HepG2 (cell line): Measurements from ENCODE around the gene TRIAP1. TPM values are rescaled to one million over a fixed set of nuclear protein-coding genes. Genes with fewer than 3 reads are reported as not detected.

Experiments
- ATAC-seq: fragments of 200-7000 bp; cut with Tn5 transposase; 3 replicates; pipeline ENCODE4 v1.9.1; 2020; ENCODE audit warnings: mild to moderate bottlenecking, moderate library complexity
- BruUV-seq: library from RNA; stranded (reverse); fragments of 400-500 nt; replicated peaks from 2 replicates; lab custom pipeline; 2021; lab: Mats Ljungman, UMichigan
- CTCF ChIA-PET: fragments of 300-600 bp; formaldehyde crosslinking; extraction: SDS; loops from one replicate; lab custom pipeline; 2021; ENCODE audit warnings: low total read pairs, inconsistent platforms, low intra/inter-chr PET ratio; lab: Yijun Ruan, JAX
- POLR2A ChIA-PET: fragments of 350-600 bp; sonication (Branson Sonifier 250); formaldehyde crosslinking; loops from one replicate; lab custom pipeline; 2020; ENCODE audit warnings: antibody characterized with exemption, inconsistent platforms; lab: Yijun Ruan, JAX
- DNase-seq: peaks from one replicate; pipeline ENCODE4 v3.0.0-alpha.2; 2015; ENCODE audit warnings: low spot score
- FAIRE-seq: peaks from 3 replicates; lab custom pipeline; 2011; peaks lifted over from hg19 to GRCh38; lab: Jason Lieb, UNC
- H2AFZ ChIP-seq: one replicate; pipeline ENCODE4 v1.6.1; 2011; ENCODE audit warnings: low read length, inconsistent platforms
- H3K27ac ChIP-seq: fragments of 300-600 bp; 3 replicates; pipeline ENCODE4 v1.8.0; 2011; ENCODE audit warnings: mixed run types, mild to moderate bottlenecking, mixed read lengths, low read length, inconsistent platforms; ENCODE audit not compliant: insufficient read depth; ENCODE audit errors: extremely low read length
- H3K27me3 ChIP-seq, 2 experiments: fragments of 200-600 bp in 1 of 2; 2 replicates in 1 of 2; 3 replicates in 1 of 2; pipeline versions ENCODE4 v1.6.0 to v1.8.0; 2011; ENCODE audit warnings: low read length in 2 of 2, mild to moderate bottlenecking in 2 of 2, moderate library complexity in 2 of 2, inconsistent platforms in 1 of 2; ENCODE audit not compliant: insufficient read depth in 2 of 2, control insufficient read depth in 1 of 2
- H3K36me3 ChIP-seq, 2 experiments: fragments of 200-600 bp in 1 of 2; replicated peaks in 1 of 2; 2 replicates in 1 of 2; 3 replicates in 1 of 2; pipeline versions ENCODE4 v1.5.1 to v1.8.0; 2011; ENCODE audit warnings: low read length in 2 of 2, inconsistent platforms in 1 of 2; ENCODE audit not compliant: insufficient read depth in 2 of 2, control insufficient read depth in 1 of 2
- H3K4me1 ChIP-seq: 2 replicates; pipeline ENCODE4 v1.5.1; 2012; ENCODE audit warnings: low read length, inconsistent platforms; ENCODE audit not compliant: insufficient read depth
- H3K4me2 ChIP-seq: 2 replicates; pipeline ENCODE4 v1.6.0; 2011; ENCODE audit warnings: low read depth, low read length, inconsistent platforms
- H3K4me3 ChIP-seq, 3 experiments: fragments of 200-600 bp in 1 of 3; sonication (generic), shearing (Covaris generic) in 1 of 3; replicated peaks in 1 of 3; 2 replicates each; pipeline ENCODE4 v1.5.1; 2011 to 2016; ENCODE audit warnings: low read length in 3 of 3, inconsistent platforms in 2 of 3, low read depth in 2 of 3, mild to moderate bottlenecking in 2 of 3, control low read depth in 1 of 3, mixed read lengths in 1 of 3; ENCODE audit not compliant: insufficient read depth in 1 of 3
- H3K79me2 ChIP-seq: one replicate; pipeline ENCODE4 v1.6.1; 2011; ENCODE audit warnings: low read length, inconsistent platforms; ENCODE audit not compliant: insufficient read depth
- H3K9ac ChIP-seq: 2 replicates; pipeline ENCODE4 v1.6.0; 2011; ENCODE audit warnings: mild to moderate bottlenecking, low read depth, low read length, inconsistent platforms; ENCODE audit not compliant: insufficient read depth
- H3K9me3 ChIP-seq: 2 replicates; pipeline ENCODE4 v1.5.1; 2012; ENCODE audit warnings: mild to moderate bottlenecking, low read length
- H4K20me1 ChIP-seq: 2 replicates; pipeline ENCODE4 v1.6.0; 2011; ENCODE audit warnings: inconsistent platforms, mild to moderate bottlenecking, low read length, moderate library complexity; ENCODE audit not compliant: insufficient read depth
- CBX1 ChIP-seq: IDR thresholded peaks from one replicate; pipeline ENCODE4 v1.6.1; 2016; ENCODE audit warnings: antibody characterized with exemption, low read depth
- DZIP1 ChIP-seq: sonication (generic); formaldehyde crosslinking; IDR thresholded peaks from 2 replicates; pipeline ENCODE4 v1.5.0; 2020; ENCODE audit warnings: mild to moderate bottlenecking, missing genetic modification reagents
- FIP1L1 ChIP-seq: fragments of 200-400 bp; formaldehyde crosslinking; IDR thresholded peaks from 2 replicates; pipeline ENCODE4 v1.6.1; 2018; ENCODE audit warnings: low read depth, mild to moderate bottlenecking, low read length, moderate library complexity, borderline replicate concordance; ENCODE audit not compliant: insufficient read depth
- KDM6A ChIP-seq: IDR thresholded peaks from 2 replicates; pipeline ENCODE4 v1.6.1; 2016; ENCODE audit warnings: low read depth
- MXD1 ChIP-seq: sonication (generic); formaldehyde crosslinking; IDR thresholded peaks from 2 replicates; pipeline ENCODE4 v1.4.0; 2020; ENCODE audit warnings: mild to moderate bottlenecking, missing genetic modification reagents
- SETDB1 ChIP-seq: sonication (generic); formaldehyde crosslinking; IDR thresholded peaks from 2 replicates; pipeline ENCODE4 v1.5.1; 2020; ENCODE audit warnings: missing genetic modification reagents, mild to moderate bottlenecking, borderline replicate concordance
- SMARCC2 ChIP-seq: fragments of 450-650 bp; IDR thresholded peaks from 2 replicates; pipeline ENCODE4 v1.6.1; 2017; ENCODE audit warnings: antibody characterized with exemption, mild to moderate bottlenecking
- U2AF2 ChIP-seq: fragments of 200-400 bp; formaldehyde crosslinking; IDR thresholded peaks from 2 replicates; pipeline ENCODE4 v1.6.1; 2017; ENCODE audit warnings: low read depth, mild to moderate bottlenecking, low read length
- ZFAT ChIP-seq: sonication (generic); formaldehyde crosslinking; conservative IDR thresholded peaks from 2 replicates; pipeline ENCODE4 v1.8.1; 2023; ENCODE audit warnings: missing genetic modification reagents, inconsistent platforms
- ZNF3 ChIP-seq: IDR thresholded peaks from 2 replicates; pipeline ENCODE4 v1.7.0; 2017; ENCODE audit warnings: inconsistent platforms
- ZNF513 ChIP-seq: sonication (generic); formaldehyde crosslinking; conservative IDR thresholded peaks from 2 replicates; pipeline ENCODE4 v1.5.0; 2020; ENCODE audit warnings: missing genetic modification reagents
- ZNF7 ChIP-seq: IDR thresholded peaks from 2 replicates; pipeline ENCODE4 v1.6.1; 2016; ENCODE audit warnings: missing biosample characterization, missing genetic modification reagents
- ZNF816 ChIP-seq: sonication (generic); formaldehyde crosslinking; IDR thresholded peaks from 2 replicates; pipeline ENCODE4 v1.8.0; 2022; ENCODE audit warnings: missing genetic modification reagents, mild to moderate bottlenecking, borderline replicate concordance
- WGBS: methylation state at CpG from one replicate; pipeline ENCODE4 v1.1.6; 2017; ENCODE audit warnings: low lambda C conversion rate; 5-methylcytosine and 5-hydroxymethylcytosine counted together
- in situ Hi-C: cut with HindIII; loops from 2 replicates; pipeline ENCODE4 v1.10.0; 2017; ENCODE audit warnings: low pct_unique_long_range_greater_than_20kb; ENCODE audit not compliant: extremely low pct_ligation_motif_present
- intact Hi-C: fragments of 100-400 bp; cut with micrococcal nuclease; formaldehyde crosslinking; loops from one replicate; pipeline ENCODE4 v1.10.0; 2022; ENCODE audit not compliant: unreplicated experiment
- polyA plus RNA-seq, 8 experiments: library from polyadenylated mRNA; depleted of rRNA in 3 of 8; stranded (reverse) in 7 of 8; unstranded in 1 of 8; fragments of >200 nt; fragmentation: Illumina TruSeq in 4 of 8; extraction: Trizol in 4 of 8; gene quantifications; 2 replicates each; pipeline versions ENCODE4 v1.2.1 to v1.2.3, GENCODE V29; 2011 to 2016; ENCODE audit warnings: low read depth in 4 of 8, missing spikeins in 1 of 8, mixed read lengths in 1 of 8; ENCODE audit not compliant: insufficient read depth in 1 of 8
- total RNA-seq, 5 experiments: library from RNA; depleted of rRNA; stranded (reverse); fragments of >200 nt; fragmentation: Illumina TruSeq; extraction: Trizol; gene quantifications; 2 replicates each; pipeline ENCODE4 v1.2.3, GENCODE V29; 2016; ENCODE audit warnings: low read depth in 1 of 5
- TF ChIP-seq, protein P1 (sequence below): sonication (generic); formaldehyde crosslinking; IDR thresholded peaks from 2 replicates; pipeline ENCODE4 v1.8.0; 2022; ENCODE audit warnings: missing genetic modification reagents, mild to moderate bottlenecking, moderate library complexity, borderline replicate concordance

Gene TRIAP1
- total and polyA plus RNA-seq, 2 of the 13 experiments (the other 11 are each of a cell fraction or from before 2014, with no cell fraction given) = 55.0 to 117 TPM

DNA sequence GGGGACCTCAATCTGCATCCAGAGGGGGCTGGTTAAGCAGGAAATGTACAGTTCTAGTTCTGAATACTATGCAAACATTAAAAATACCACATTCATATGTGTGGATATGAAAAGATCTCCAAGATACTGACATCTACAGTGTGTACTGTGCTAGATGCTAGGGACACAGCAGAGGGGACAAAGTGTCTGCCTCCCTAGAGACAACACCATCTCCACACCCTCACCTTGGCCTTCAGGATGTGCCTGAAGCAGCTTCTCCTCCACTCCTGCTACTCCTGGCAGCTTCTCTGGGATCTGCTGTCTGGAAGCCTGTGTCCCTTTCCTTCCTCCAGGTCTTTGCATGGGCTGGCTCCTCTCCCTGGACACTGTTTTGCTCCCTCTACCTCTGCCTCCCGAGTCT, 34.0 kb upstream of the TRIAP1 start:
- H3K4me1 ChIP-seq = no peaks in the 10 kb centered on the region
- no peak overlapping the region for H2AFZ ChIP-seq
- H3K9me3 ChIP-seq = no peaks in the 10 kb centered on the region
- H3K27me3 ChIP-seq = no peaks in the 10 kb centered on the region
- no peak overlapping the region for H3K9ac ChIP-seq
- intact Hi-C loops = no loop called here
- BruUV-seq = no TSS peak
- in situ Hi-C loops = no loop called here
- no peaks in the 10 kb centered on the region for H4K20me1 ChIP-seq
- no peak overlapping the region for H3K4me3 ChIP-seq
- H3K27ac ChIP-seq = no peak overlapping the region
- CTCF ChIA-PET = no interaction called here
- no peak for TF ChIP-seq CBX1
- no peak for TF ChIP-seq SMARCC2
- no peak for TF ChIP-seq ZNF7 (CRISPR knock-in tag)
- TF ChIP-seq U2AF2 = no peak
- no peak for TF ChIP-seq SETDB1 (CRISPR knock-in tag)
- no peak for TF ChIP-seq DZIP1 (CRISPR knock-in tag)
- TF ChIP-seq KDM6A (CRISPR knock-in tag) = no peak
- TF ChIP-seq ZNF513 (CRISPR knock-in tag) = no peak
- no peak for TF ChIP-seq ZNF3 (CRISPR knock-in tag)
- TF ChIP-seq ZFAT (CRISPR knock-in tag) = no peak
- TF ChIP-seq, protein P1, sequence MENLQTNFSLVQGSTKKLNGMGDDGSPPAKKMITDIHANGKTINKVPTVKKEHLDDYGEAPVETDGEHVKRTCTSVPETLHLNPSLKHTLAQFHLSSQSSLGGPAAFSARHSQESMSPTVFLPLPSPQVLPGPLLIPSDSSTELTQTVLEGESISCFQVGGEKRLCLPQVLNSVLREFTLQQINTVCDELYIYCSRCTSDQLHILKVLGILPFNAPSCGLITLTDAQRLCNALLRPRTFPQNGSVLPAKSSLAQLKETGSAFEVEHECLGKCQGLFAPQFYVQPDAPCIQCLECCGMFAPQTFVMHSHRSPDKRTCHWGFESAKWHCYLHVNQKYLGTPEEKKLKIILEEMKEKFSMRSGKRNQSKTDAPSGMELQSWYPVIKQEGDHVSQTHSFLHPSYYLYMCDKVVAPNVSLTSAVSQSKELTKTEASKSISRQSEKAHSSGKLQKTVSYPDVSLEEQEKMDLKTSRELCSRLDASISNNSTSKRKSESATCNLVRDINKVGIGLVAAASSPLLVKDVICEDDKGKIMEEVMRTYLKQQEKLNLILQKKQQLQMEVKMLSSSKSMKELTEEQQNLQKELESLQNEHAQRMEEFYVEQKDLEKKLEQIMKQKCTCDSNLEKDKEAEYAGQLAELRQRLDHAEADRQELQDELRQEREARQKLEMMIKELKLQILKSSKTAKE (CRISPR knock-in tag) = no peak
- no peak for TF ChIP-seq FIP1L1
- no peak for TF ChIP-seq MXD1 (CRISPR knock-in tag)
- no peak for TF ChIP-seq ZNF816 (CRISPR knock-in tag)
- WGBS = 54% methylated on average over 1 of the region's 1 CpG
- no peaks in the 10 kb centered on the region for H3K79me2 ChIP-seq
- no peak overlapping the region for H3K4me2 ChIP-seq
- POLR2A ChIA-PET = interaction anchor here (1.4 kb wide), 1 partner anchor 17 kb away, joined by 3 read pairs; no protein-coding TSS in a partner anchor
- no peaks in the 10 kb centered on the region for H3K36me3 ChIP-seq
- FAIRE-seq = no peak
- no peak for ATAC-seq
- DNase-seq = no peak
